HepG2 (cell line): ENCODE data around the gene SP140L. TPM values are rescaled to one million over a fixed set of nuclear protein-coding genes. Genes with fewer than 3 reads are reported as not detected.

Experiments
- ADNP ChIP-seq: sonication (generic); formaldehyde crosslinking; IDR thresholded peaks from 2 replicates; pipeline ENCODE4 v1.4.0; 2020; ENCODE audit warnings: missing genetic modification reagents
- ATF7-NPFF ChIP-seq: sonication (generic); formaldehyde crosslinking; IDR thresholded peaks from 2 replicates; pipeline ENCODE4 v1.8.1; 2023; ENCODE audit warnings: mild to moderate bottlenecking, low read depth, missing genetic modification reagents, moderate library complexity
- DNMT1 ChIP-seq: sonication (generic); formaldehyde crosslinking; IDR thresholded peaks from 2 replicates; pipeline ENCODE4 v1.5.1; 2020; ENCODE audit warnings: mild to moderate bottlenecking, missing genetic modification reagents
- HDAC6 ChIP-seq: fragments of 200-600 bp; sonication (generic); IDR thresholded peaks from 2 replicates; pipeline ENCODE4 v1.7.0; 2017; ENCODE audit warnings: mild to moderate bottlenecking, antibody characterized with exemption, low read length, low read depth
- JUNB ChIP-seq: sonication (generic); formaldehyde crosslinking; IDR thresholded peaks from 2 replicates; pipeline ENCODE4 v1.8.0; 2022; ENCODE audit warnings: missing genetic modification reagents, mild to moderate bottlenecking, borderline replicate concordance
- KLF6 ChIP-seq: IDR thresholded peaks from 2 replicates; pipeline ENCODE4 v1.8.0; 2016; ENCODE audit warnings: missing biosample characterization, missing genetic modification reagents
- NR2C2 ChIP-seq: sonication (generic); formaldehyde crosslinking; IDR thresholded peaks from 2 replicates; pipeline ENCODE4 v1.4.0; 2020; ENCODE audit warnings: missing genetic modification reagents, mild to moderate bottlenecking, moderate library complexity, borderline replicate concordance
- PCBP1 ChIP-seq: fragments of 200-400 bp; formaldehyde crosslinking; IDR thresholded peaks from 2 replicates; pipeline ENCODE4 v1.6.1; 2017; ENCODE audit warnings: mild to moderate bottlenecking, low read depth, low read length, borderline replicate concordance
- RBFOX2 ChIP-seq: fragments of 200-400 bp; formaldehyde crosslinking; IDR thresholded peaks from 2 replicates; pipeline ENCODE4 v1.6.1; 2017; ENCODE audit warnings: low read depth, mild to moderate bottlenecking, low read length
- RBM39 ChIP-seq: fragments of 200-400 bp; formaldehyde crosslinking; IDR thresholded peaks from one replicate; pipeline ENCODE4 v1.6.1; 2018; ENCODE audit warnings: antibody characterized with exemption, mild to moderate bottlenecking, low read depth, low read length; ENCODE audit not compliant: poor library complexity, severe bottlenecking
- RERE ChIP-seq: IDR thresholded peaks from 2 replicates; pipeline ENCODE4 v1.6.1; 2016; ENCODE audit warnings: low read depth, missing genetic modification reagents, missing compliant biosample characterization
- SSRP1 ChIP-seq: IDR thresholded peaks from 2 replicates; pipeline ENCODE4 v1.6.1; 2016; ENCODE audit warnings: control low read depth
- ZNF10 ChIP-seq: sonication (generic); formaldehyde crosslinking; IDR thresholded peaks from 2 replicates; pipeline ENCODE4 v1.4.0; 2020; ENCODE audit warnings: mild to moderate bottlenecking, low read depth, missing genetic modification reagents, borderline replicate concordance
- ZNF251 ChIP-seq: sonication (generic); formaldehyde crosslinking; IDR thresholded peaks from 2 replicates; pipeline ENCODE4 v1.9.0; 2021; ENCODE audit warnings: mild to moderate bottlenecking, missing genetic modification reagents
- ZNF3 ChIP-seq: IDR thresholded peaks from 2 replicates; pipeline ENCODE4 v1.7.0; 2017; ENCODE audit warnings: inconsistent platforms
- ZNF343 ChIP-seq: sonication (generic); formaldehyde crosslinking; IDR thresholded peaks from 2 replicates; pipeline ENCODE4 v1.4.0; 2020; ENCODE audit warnings: mild to moderate bottlenecking, missing genetic modification reagents
- ZNF549 ChIP-seq: sonication (generic); formaldehyde crosslinking; IDR thresholded peaks from 2 replicates; pipeline ENCODE4 v1.5.0; 2020; ENCODE audit warnings: missing genetic modification reagents
- ZNF678 ChIP-seq: sonication (generic); formaldehyde crosslinking; IDR thresholded peaks from 2 replicates; pipeline ENCODE4 v1.4.0; 2020; ENCODE audit warnings: mild to moderate bottlenecking, missing genetic modification reagents
- polyA plus RNA-seq, 8 experiments: library from polyadenylated mRNA; depleted of rRNA in 3 of 8; stranded (reverse) in 7 of 8; unstranded in 1 of 8; fragments of >200 nt; fragmentation: Illumina TruSeq in 4 of 8; extraction: Trizol in 4 of 8; gene quantifications; 2 replicates each; pipeline versions ENCODE4 v1.2.1 to v1.2.3, GENCODE V29; 2011 to 2016; ENCODE audit warnings: low read depth in 4 of 8, missing spikeins in 1 of 8, mixed read lengths in 1 of 8; ENCODE audit not compliant: insufficient read depth in 1 of 8
- total RNA-seq, 5 experiments: library from RNA; depleted of rRNA; stranded (reverse); fragments of >200 nt; fragmentation: Illumina TruSeq; extraction: Trizol; gene quantifications; 2 replicates each; pipeline ENCODE4 v1.2.3, GENCODE V29; 2016; ENCODE audit warnings: low read depth in 1 of 5
- TF ChIP-seq, protein P1 (sequence below): sonication (generic); formaldehyde crosslinking; IDR thresholded peaks from 2 replicates; pipeline ENCODE4 v1.4.0; 2020; ENCODE audit warnings: missing genetic modification reagents, mild to moderate bottlenecking, borderline replicate concordance
- TF ChIP-seq, protein P2 (sequence below): sonication (generic); formaldehyde crosslinking; IDR thresholded peaks from 2 replicates; pipeline ENCODE4 v1.4.0; 2020; ENCODE audit warnings: missing genetic modification reagents, mild to moderate bottlenecking, borderline replicate concordance

SP140L gene
- total and polyA plus RNA-seq, 2 of the 13 experiments (the other 11 are each of a cell fraction or from before 2014, with no cell fraction given) = 10.9 to 17.5 TPM

DNA sequence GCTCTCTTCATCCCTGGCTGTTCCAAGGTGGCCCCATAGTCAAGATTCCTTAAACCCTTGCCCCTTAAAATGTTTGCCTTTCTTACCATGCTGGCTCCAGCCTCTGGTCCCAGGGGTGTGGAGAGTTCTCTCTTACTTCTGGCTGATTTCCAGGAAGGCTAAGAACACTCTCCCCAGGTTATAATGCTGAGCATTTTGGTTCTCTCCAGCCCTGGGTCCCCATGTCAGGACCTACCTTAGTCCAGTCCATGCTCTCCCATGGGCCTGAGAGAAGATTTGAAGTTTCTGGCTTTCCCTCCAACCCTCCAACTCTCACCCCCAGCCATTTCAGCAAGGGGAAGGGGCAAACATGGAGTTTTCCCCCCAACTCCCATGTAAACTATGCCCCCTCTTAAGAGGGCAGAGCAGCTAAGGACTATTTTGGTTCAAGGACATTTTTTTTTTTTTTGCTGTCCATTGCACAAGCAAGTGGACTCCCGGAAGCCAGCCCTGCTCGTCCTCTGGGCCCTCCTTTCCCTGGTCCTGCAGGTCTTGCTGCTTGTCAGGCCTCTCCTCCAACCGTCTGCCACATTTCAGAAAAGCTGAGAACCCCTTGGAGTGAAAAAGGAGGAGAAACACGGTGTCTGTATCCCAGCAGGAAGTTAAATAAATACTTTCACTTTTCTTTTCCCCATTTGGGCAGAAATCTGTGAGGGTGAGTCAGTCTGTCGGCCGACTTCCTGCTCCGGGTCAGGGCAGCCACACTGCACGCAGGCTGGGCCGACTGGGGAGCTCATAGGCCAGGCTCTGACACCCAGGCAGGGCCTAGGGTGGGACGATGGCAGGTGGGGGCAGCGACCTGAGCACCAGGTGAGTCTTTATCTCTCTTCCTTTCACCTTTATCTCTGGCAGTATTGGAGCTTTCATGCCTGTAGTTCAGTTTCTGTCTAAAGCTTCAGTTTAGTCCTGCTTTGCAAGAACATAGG lies at the start of gene SP140L (continued):
- TF ChIP-seq ZNF678 (CRISPR knock-in tag) = no peak
- peak; percentile 37; the same call in 1 of the 2 replicates for TF ChIP-seq ZNF3 (CRISPR knock-in tag)
- no peak for TF ChIP-seq HDAC6
- no peak for TF ChIP-seq ZNF251 (CRISPR knock-in tag)
- TF ChIP-seq, protein P1, sequence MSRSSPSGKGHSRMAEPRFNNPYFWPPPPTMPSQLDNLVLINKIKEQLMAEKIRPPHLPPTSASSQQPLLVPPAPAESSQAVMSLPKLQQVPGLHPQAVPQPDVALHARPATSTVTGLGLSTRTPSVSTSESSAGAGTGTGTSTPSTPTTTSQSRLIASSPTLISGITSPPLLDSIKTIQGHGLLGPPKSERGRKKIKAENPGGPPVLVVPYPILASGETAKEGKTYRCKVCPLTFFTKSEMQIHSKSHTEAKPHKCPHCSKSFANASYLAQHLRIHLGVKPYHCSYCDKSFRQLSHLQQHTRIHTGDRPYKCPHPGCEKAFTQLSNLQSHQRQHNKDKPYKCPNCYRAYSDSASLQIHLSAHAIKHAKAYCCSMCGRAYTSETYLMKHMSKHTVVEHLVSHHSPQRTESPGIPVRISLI (CRISPR knock-in tag) = peak; percentile 97
- TF ChIP-seq RBM39 = peak; percentile 66
- TF ChIP-seq RBFOX2 = peak; percentile 73
- TF ChIP-seq SSRP1 (CRISPR knock-in tag) = no peak
- no peak for TF ChIP-seq ATF7-NPFF
- peak; percentile 43; the same call in 1 of the 2 replicates for TF ChIP-seq KLF6 (CRISPR knock-in tag)
- TF ChIP-seq RERE (CRISPR knock-in tag) = no peak
- peak; percentile 99 for TF ChIP-seq NR2C2 (CRISPR knock-in tag)
- no peak for TF ChIP-seq ZNF10 (CRISPR knock-in tag)
- peak; percentile 25; the same call in 1 of the 2 replicates for TF ChIP-seq JUNB
- TF ChIP-seq, protein P2, sequence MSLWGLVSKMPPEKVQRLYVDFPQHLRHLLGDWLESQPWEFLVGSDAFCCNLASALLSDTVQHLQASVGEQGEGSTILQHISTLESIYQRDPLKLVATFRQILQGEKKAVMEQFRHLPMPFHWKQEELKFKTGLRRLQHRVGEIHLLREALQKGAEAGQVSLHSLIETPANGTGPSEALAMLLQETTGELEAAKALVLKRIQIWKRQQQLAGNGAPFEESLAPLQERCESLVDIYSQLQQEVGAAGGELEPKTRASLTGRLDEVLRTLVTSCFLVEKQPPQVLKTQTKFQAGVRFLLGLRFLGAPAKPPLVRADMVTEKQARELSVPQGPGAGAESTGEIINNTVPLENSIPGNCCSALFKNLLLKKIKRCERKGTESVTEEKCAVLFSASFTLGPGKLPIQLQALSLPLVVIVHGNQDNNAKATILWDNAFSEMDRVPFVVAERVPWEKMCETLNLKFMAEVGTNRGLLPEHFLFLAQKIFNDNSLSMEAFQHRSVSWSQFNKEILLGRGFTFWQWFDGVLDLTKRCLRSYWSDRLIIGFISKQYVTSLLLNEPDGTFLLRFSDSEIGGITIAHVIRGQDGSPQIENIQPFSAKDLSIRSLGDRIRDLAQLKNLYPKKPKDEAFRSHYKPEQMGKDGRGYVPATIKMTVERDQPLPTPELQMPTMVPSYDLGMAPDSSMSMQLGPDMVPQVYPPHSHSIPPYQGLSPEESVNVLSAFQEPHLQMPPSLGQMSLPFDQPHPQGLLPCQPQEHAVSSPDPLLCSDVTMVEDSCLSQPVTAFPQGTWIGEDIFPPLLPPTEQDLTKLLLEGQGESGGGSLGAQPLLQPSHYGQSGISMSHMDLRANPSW (CRISPR knock-in tag) = no peak
- no peak for TF ChIP-seq DNMT1
- no peak for TF ChIP-seq ZNF549 (CRISPR knock-in tag)
- TF ChIP-seq PCBP1 = no peak
- no peak for TF ChIP-seq ZNF343
- TF ChIP-seq ADNP (CRISPR knock-in tag) = no peak
